GM12878 (cell line): Measurements from ENCODE around the gene PFKFB2. TPM values are rescaled to one million over a fixed set of nuclear protein-coding genes. Genes with fewer than 3 reads are reported as not detected.
A peak's percentile ranks its signal among the peaks of the same experiment; 100 is the strongest.

ENCODE experiments used
- ATAC-seq: fragments of 200-7000 bp; cut with Tn5 transposase; 3 replicates; pipeline ENCODE4 v1.9.1; 2020; ENCODE audit warnings: mild to moderate bottlenecking, moderate library complexity
- BruUV-seq: library from RNA; stranded (reverse); fragments of 400-500 nt; replicated peaks from 2 replicates; lab custom pipeline; 2021; lab: Mats Ljungman, UMichigan
- CTCF ChIA-PET: fragments of 300-600 bp; sonication (Branson Sonifier 250); formaldehyde crosslinking; extraction: SDS; loops from one replicate; lab custom pipeline; 2021; ENCODE audit warnings: inconsistent platforms; lab: Yijun Ruan, JAX
- POLR2A ChIA-PET: fragments of 350-600 bp; formaldehyde crosslinking; extraction: SDS; loops from one replicate; lab custom pipeline; 2021; ENCODE audit warnings: inconsistent platforms; lab: Charles Lee
- RAD21 ChIA-PET: fragments of 300-600 bp; sonication (Branson Sonifier 250); formaldehyde crosslinking; loops from one replicate; lab custom pipeline; 2023; ENCODE audit warnings: antibody characterized with exemption; ENCODE audit not compliant: unreplicated experiment; lab: Charles Lee
- SMC1A ChIA-PET: fragments of 300-600 bp; sonication (Branson Sonifier 250); formaldehyde crosslinking; loops from one replicate; lab custom pipeline; 2023; ENCODE audit not compliant: unreplicated experiment, uncharacterized antibody; lab: Charles Lee
- DNase-seq: peaks from one replicate; pipeline ENCODE4 v3.0.0-alpha.2; 2011; ENCODE audit warnings: low read depth, low spot score
- FAIRE-seq: peaks from 3 replicates; lab custom pipeline; 2011; peaks lifted over from hg19 to GRCh38; lab: Jason Lieb, UNC
- H2AFZ ChIP-seq: 2 replicates; pipeline ENCODE4 v1.6.0; 2011; ENCODE audit warnings: low read depth, low read length, control low read depth; ENCODE audit not compliant: control insufficient read depth
- H3K27ac ChIP-seq: 2 replicates; pipeline ENCODE4 v1.5.1; 2011; ENCODE audit warnings: control low read depth; ENCODE audit not compliant: control insufficient read depth, insufficient read depth
- H3K27me3 ChIP-seq, 2 experiments: replicated peaks in 1 of 2; 2 replicates each; pipeline versions ENCODE4 v1.6.0 to v1.6.1; 2011; ENCODE audit warnings: low read length in 1 of 2; ENCODE audit not compliant: control insufficient read depth in 2 of 2, insufficient read depth in 2 of 2
- H3K36me3 ChIP-seq, 2 experiments: 2 replicates each; pipeline ENCODE4 v1.5.1; 2011; ENCODE audit warnings: low read length in 1 of 2; ENCODE audit not compliant: control insufficient read depth in 2 of 2, insufficient read depth in 2 of 2
- H3K4me1 ChIP-seq: 2 replicates; pipeline ENCODE4 v1.6.1; 2011; ENCODE audit warnings: mild to moderate bottlenecking, low read length, moderate library complexity, mixed read lengths; ENCODE audit not compliant: control insufficient read depth, insufficient read depth
- H3K4me2 ChIP-seq: 2 replicates; pipeline ENCODE4 v1.6.0; 2011; ENCODE audit warnings: control low read depth; ENCODE audit not compliant: control insufficient read depth, insufficient read depth
- H3K4me3 ChIP-seq: fragments of 200-600 bp; sonication (generic); 2 replicates; pipeline ENCODE4 v1.5.1; 2016
- H3K79me2 ChIP-seq: 2 replicates; pipeline ENCODE4 v1.6.0; 2011; ENCODE audit warnings: low read length; ENCODE audit not compliant: control insufficient read depth, insufficient read depth
- H3K9ac ChIP-seq: 2 replicates; pipeline ENCODE4 v1.8.0; 2011; ENCODE audit warnings: low read length, control low read depth, mixed read lengths; ENCODE audit not compliant: control insufficient read depth, insufficient read depth
- H3K9me3 ChIP-seq: replicated peaks from 3 replicates; pipeline ENCODE4 v1.5.1; 2011; ENCODE audit warnings: mild to moderate bottlenecking, low read length; ENCODE audit not compliant: control insufficient read depth, insufficient read depth
- H4K20me1 ChIP-seq: 2 replicates; pipeline ENCODE4 v1.6.0; 2011; ENCODE audit not compliant: control insufficient read depth, insufficient read depth
- EGR1 ChIP-seq, 2 experiments: IDR thresholded peaks; 1 replicate in 1 of 2; 2 replicates in 1 of 2; pipeline ENCODE4 v1.6.1; 2011 to 2012; ENCODE audit warnings: low read depth in 2 of 2, low read length in 2 of 2, borderline replicate concordance in 1 of 2, mild to moderate bottlenecking in 1 of 2, moderate library complexity in 1 of 2
- MEF2B ChIP-seq: fragments of 450-650 bp; IDR thresholded peaks from 2 replicates; pipeline ENCODE4 v1.6.1; 2018; ENCODE audit warnings: mild to moderate bottlenecking, moderate library complexity; ENCODE audit not compliant: partially characterized antibody, poor library complexity, severe bottlenecking
- NFYA ChIP-seq: IDR thresholded peaks from 2 replicates; pipeline ENCODE4 v1.6.1; 2011; ENCODE audit warnings: low read depth, mild to moderate bottlenecking, low read length, improper control_type of control experiment, borderline replicate concordance
- PAX5 ChIP-seq: IDR thresholded peaks from 2 replicates; pipeline ENCODE4 v1.6.1; 2011; ENCODE audit warnings: low read depth, low read length, borderline replicate concordance
- WGBS: methylation state at CpG from one replicate; pipeline ENCODE4 v1.1.6; 2016; ENCODE audit warnings: low lambda C conversion rate; ENCODE audit not compliant: insufficient replicate concordance, insufficient coverage; ENCODE audit errors: missing lambda C conversion rate; 5-methylcytosine and 5-hydroxymethylcytosine counted together
- in situ Hi-C: fragments of 300-500 bp; cut with MboI; formaldehyde crosslinking; loops from 9 replicates; pipeline ENCODE4 v1.14.3; 2018; ENCODE audit warnings: mixed read lengths
- intact Hi-C: fragments of 100-400 bp; cut with micrococcal nuclease; formaldehyde crosslinking; loops from one replicate; pipeline ENCODE4 v1.14.2; 2022; ENCODE audit not compliant: unreplicated experiment
- polyA plus RNA-seq, 11 experiments: library from polyadenylated mRNA; depleted of rRNA in 4 of 11; unstranded in 6 of 11; stranded (reverse) in 5 of 11; fragments of >200 nt; fragmentation: Nextera tagmentation in 4 of 11; fragmentation: Illumina TruSeq in 1 of 11; extraction: Ambion mirVana in 4 of 11; extraction: Trizol in 1 of 11; gene quantifications; 1 replicate in 1 of 11; 2 replicates in 10 of 11; pipeline versions ENCODE4 v1.2.1 to v1.2.3, GENCODE V29; 2011 to 2016; ENCODE audit warnings: inconsistent platforms in 2 of 11, missing spikeins in 2 of 11, low read depth in 1 of 11
- total RNA-seq, 4 experiments: library from RNA; depleted of rRNA in 3 of 4; stranded (reverse); fragments of >200 nt in 3 of 4; fragmentation: Illumina TruSeq in 1 of 4; extraction: Trizol in 1 of 4; gene quantifications; 2 replicates each; pipeline versions ENCODE4 v1.2.1 to v1.2.3, GENCODE V29; 2013 to 2021
- TF ChIP-seq, protein P1 (sequence below): fragments of 450-650 bp; IDR thresholded peaks from 2 replicates; pipeline ENCODE4 v1.6.1; 2017; ENCODE audit warnings: borderline replicate concordance

Gene PFKFB2
- total and polyA plus RNA-seq, 10 of the 15 experiments (the other 5 are each of a cell fraction or from before 2014, with no cell fraction given): 0.40 to 1.3 (median 1.0) TPM

DNA sequence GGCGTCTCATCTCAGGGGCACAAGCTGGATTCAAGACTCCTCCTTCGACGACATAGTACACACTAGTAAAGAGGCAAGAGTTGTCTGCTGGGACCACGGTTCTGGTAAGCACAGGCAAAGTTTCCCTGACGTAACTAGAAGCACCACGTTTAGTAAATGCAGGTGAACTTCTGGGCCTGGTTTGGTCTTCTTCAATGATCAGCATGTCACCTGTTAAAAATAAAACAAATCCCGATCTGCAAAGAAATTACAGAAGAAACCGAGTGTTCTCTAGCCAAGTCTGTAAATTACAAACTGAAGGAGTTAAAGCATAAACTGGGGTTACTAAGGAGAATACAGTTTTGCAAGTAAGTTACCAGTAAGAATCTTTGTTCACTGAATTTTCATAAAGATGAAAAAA is 3.6 kb upstream of the PFKFB2 start:
- no peaks in the 10 kb centered on the region for H4K20me1 ChIP-seq
- no peak overlapping the region for H2AFZ ChIP-seq
- ChIA-PET POLR2A (no interaction called here), SMC1A (interaction anchor here (0.6 to 7.1 kb wide), 7 partner anchors 24 to 356 kb away, joined by 3 to 66 read pairs (median 5); no protein-coding TSS in a partner anchor), RAD21 (interaction anchor here (0.8 to 2.2 kb wide), 9 partner anchors 19 to 450 kb away, joined by 3 to 7 read pairs (median 3); partner anchors contain the start of gene CD55), CTCF (interaction anchor here (0.8 to 9.2 kb wide), 21 partner anchors 9 to 450 kb away, joined by 3 to 131 read pairs (median 5); partner anchors contain the start of genes C1orf116, C4BPB and CD55)
- H3K27ac ChIP-seq: peak overlapping the region; percentile 55
- no TSS peak for BruUV-seq
- in situ Hi-C loops: no loop called here
- intact Hi-C loops: no loop called here
- H3K27me3 ChIP-seq: no peaks in the 10 kb centered on the region
- no peak for FAIRE-seq
- 58% methylated on average over 8 of the region's 8 CpGs for WGBS
- peaks cover 0 to 8% of the 10 kb centered on the region in 2 experiments; a peak in 2 of 4 replicates for H3K36me3 ChIP-seq
- H3K4me3 ChIP-seq: peak overlapping the region; percentile 94
- H3K9ac ChIP-seq: peak overlapping the region; percentile 10
- no peaks in the 10 kb centered on the region; the same call in 2 of the 3 replicates for H3K9me3 ChIP-seq
- DNase-seq: no peak
- TF ChIP-seq PAX5 (no peak), NFYA (no peak), EGR1 (IDR thresholded peaks at IDR 0.05; ENCODE audit: borderline replicate concordance in 1 of 2, low read depth in 2 of 2, low read length in 2 of 2) (no peak), MEF2B (peak; percentile 14)
- TF ChIP-seq, protein P1, sequence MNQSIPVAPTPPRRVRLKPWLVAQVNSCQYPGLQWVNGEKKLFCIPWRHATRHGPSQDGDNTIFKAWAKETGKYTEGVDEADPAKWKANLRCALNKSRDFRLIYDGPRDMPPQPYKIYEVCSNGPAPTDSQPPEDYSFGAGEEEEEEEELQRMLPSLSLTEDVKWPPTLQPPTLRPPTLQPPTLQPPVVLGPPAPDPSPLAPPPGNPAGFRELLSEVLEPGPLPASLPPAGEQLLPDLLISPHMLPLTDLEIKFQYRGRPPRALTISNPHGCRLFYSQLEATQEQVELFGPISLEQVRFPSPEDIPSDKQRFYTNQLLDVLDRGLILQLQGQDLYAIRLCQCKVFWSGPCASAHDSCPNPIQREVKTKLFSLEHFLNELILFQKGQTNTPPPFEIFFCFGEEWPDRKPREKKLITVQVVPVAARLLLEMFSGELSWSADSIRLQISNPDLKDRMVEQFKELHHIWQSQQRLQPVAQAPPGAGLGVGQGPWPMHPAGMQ: no peak
- TF ChIP-seq, all 136 proteins: peak for 1
- Histone ChIP-seq H3K4me2 (peak overlapping the region; percentile 81; the same call in 1 of the 2 replicates), H3K4me1 (peaks cover 21% of the 10 kb centered on the region), H3K79me2 (peaks cover 29% of the 10 kb centered on the region)
- no peak for ATAC-seq
